Small intestine (tissue), 7 donors: ENCODE results near the gene IFIT1. TPM values are rescaled to one million over a fixed set of nuclear protein-coding genes. Genes with fewer than 3 reads are reported as not detected.
A peak's percentile ranks its signal among the peaks of the same experiment; 100 is the strongest.
"Not testable (repeated sequence)": the region's sequence is repeated elsewhere in the genome, so short reads cannot be mapped to it uniquely, and the experiment has no call there.

Source experiments
- DNase-seq, 2 donors: peaks; one replicate each; pipeline versions ENCODE4 v3.0.0 to v3.0.0-alpha.2; 2013
- FAIRE-seq: peaks from 2 replicates; lab custom pipeline; 2012; peaks lifted over from hg19 to GRCh38; lab: Jason Lieb, UNC
- H3K27ac ChIP-seq, 3 donors: one replicate each; pipeline ENCODE4 v1.5.1; 2013; ENCODE audit warnings: low read length in 2 of 3, mild to moderate bottlenecking in 2 of 3, control low read depth in 1 of 3, inconsistent platforms in 1 of 3, low read depth in 1 of 3, moderate library complexity in 1 of 3
- H3K27me3 ChIP-seq, 3 donors: one replicate each; pipeline ENCODE4 v1.6.1; 2013; ENCODE audit warnings: low read length in 3 of 3, inconsistent platforms in 1 of 3; ENCODE audit not compliant: control insufficient read depth in 3 of 3, insufficient read depth in 3 of 3
- H3K36me3 ChIP-seq, 3 donors: one replicate each; pipeline ENCODE4 v1.6.1; 2013; ENCODE audit warnings: low read length in 3 of 3, inconsistent platforms in 1 of 3, low read depth in 1 of 3, mild to moderate bottlenecking in 1 of 3, moderate library complexity in 1 of 3; ENCODE audit not compliant: control insufficient read depth in 3 of 3, insufficient read depth in 2 of 3
- H3K4me1 ChIP-seq, 3 donors: one replicate each; pipeline ENCODE4 v1.6.1; 2013; ENCODE audit warnings: low read length in 2 of 3, inconsistent platforms in 1 of 3, low read depth in 1 of 3, mild to moderate bottlenecking in 1 of 3, moderate library complexity in 1 of 3; ENCODE audit not compliant: control insufficient read depth in 3 of 3, insufficient read depth in 2 of 3
- H3K4me3 ChIP-seq, 3 donors: one replicate each; pipeline ENCODE4 v1.5.1; 2013; ENCODE audit warnings: low read length in 3 of 3, control low read depth in 1 of 3, inconsistent platforms in 1 of 3, low read depth in 1 of 3, mild to moderate bottlenecking in 1 of 3, moderate library complexity in 1 of 3
- H3K9me3 ChIP-seq, 2 donors: one replicate each; pipeline ENCODE4 v1.6.1; 2013; ENCODE audit warnings: low read depth in 1 of 2, low read length in 1 of 2; ENCODE audit not compliant: control insufficient read depth in 2 of 2, insufficient read depth in 1 of 2
- WGBS, 3 donors: extraction: QIAGEN DNeasy Blood & Tissue Kit; methylation state at CpG; one replicate each; pipeline ENCODE4 v1.1.7; 2013; 5-methylcytosine and 5-hydroxymethylcytosine counted together
- polyA plus RNA-seq, 4 donors: library from polyadenylated mRNA; stranded (reverse) in 3 of 4; unstranded in 1 of 4; fragments of 200-250 nt in 3 of 4; fragments of 120-200 nt in 1 of 4; gene quantifications; one replicate each; pipeline versions ENCODE4 v1.2.1 to v1.2.3, GENCODE V29; 2013
- donor health status: healthy with polysubstance abuse.
- donor health status: control.
- donor health status: control.
- donor health status: Bipolar disorder and iron deficiency.
- donor health status: healthy.

IFIT1 gene
- polyA plus RNA-seq, 4 donors, result 1.4 to 7.5 (median 3.1) TPM

GRCh38 chr10:89398003-89398749 is 5.8 kb downstream of the IFIT1 start:
- H3K36me3 ChIP-seq, result peaks cover 0 to 2% (median 0%) of the 10 kb centered on the region in 3 donors
- H3K27ac ChIP-seq, result no peak overlapping the region
- DNase-seq (peak in 1 of 2 donors; percentile 56), FAIRE-seq (no peak)
- 51 to 63% (median 60%) methylated on average over 5 of the region's 5 CpGs for WGBS, 3 donors
- H3K9me3 ChIP-seq, result no peaks in the 10 kb centered on the region
- H3K4me1 ChIP-seq, result no peaks in the 10 kb centered on the region
- H3K27me3 ChIP-seq, result no peaks in the 10 kb centered on the region
- H3K4me3 ChIP-seq, result no peak overlapping the region

GRCh38 chr10:89399956-89400355 is 7.5 kb downstream of the IFIT1 start:
- WGBS, 3 donors, result 83 to 91% (median 88%) methylated on average over 1 of the region's 1 CpG
- H3K27ac ChIP-seq, result no peak overlapping the region
- H3K27me3 ChIP-seq, result no peaks in the 10 kb centered on the region
- H3K4me3 ChIP-seq, result no peak overlapping the region
- no peaks in the 10 kb centered on the region for H3K4me1 ChIP-seq
- no peaks in the 10 kb centered on the region for H3K9me3 ChIP-seq
- no peak for DNase-seq
- peaks cover 0 to 3% (median 2%) of the 10 kb centered on the region in 3 donors for H3K36me3 ChIP-seq
- FAIRE-seq, result no peak

- no peaks in the 10 kb centered on the region for H3K4me1 ChIP-seq
- DNase-seq (no peak), FAIRE-seq (no peak)
- H3K27me3 ChIP-seq, result no peaks in the 10 kb centered on the region
- peaks cover 0 to 4% (median 3%) of the 10 kb centered on the region in 3 donors for H3K36me3 ChIP-seq
- no peak overlapping the region for H3K4me3 ChIP-seq
- 88 to 93% (median 91%) methylated on average over 2 of the region's 2 CpGs for WGBS, 3 donors
- H3K9me3 ChIP-seq, result no peaks in the 10 kb centered on the region
- H3K27ac ChIP-seq, result no peak overlapping the region
Measured at GRCh38 chr10:89403043-89403442, 10.6 kb downstream of the IFIT1 start.

GRCh38 chr10:89404104-89405047 is 12.0 kb downstream of the IFIT1 start:
- H3K27ac ChIP-seq, result no peak overlapping the region
- FAIRE-seq, result no peak
- no peaks in the 10 kb centered on the region for H3K4me1 ChIP-seq
- no peak for DNase-seq
- H3K4me3 ChIP-seq, result no peak overlapping the region
- WGBS, 3 donors, result 77 to 90% (median 89%) methylated on average over 11 of the region's 11 CpGs
- H3K36me3 ChIP-seq, result peaks cover 0 to 4% (median 3%) of the 10 kb centered on the region in 3 donors
- H3K27me3 ChIP-seq, result no peaks in the 10 kb centered on the region
- no peaks in the 10 kb centered on the region for H3K9me3 ChIP-seq

GRCh38 chr10:89406178-89406577 is 13.8 kb downstream of the IFIT1 start:
- not testable (repeated sequence) for H3K27me3 ChIP-seq, H3K27ac ChIP-seq, FAIRE-seq, H3K9me3 ChIP-seq, H3K4me1 ChIP-seq, H3K4me3 ChIP-seq, H3K36me3 ChIP-seq, DNase-seq
- 94 to 98% (median 97%) methylated on average over 9 of the region's 9 CpGs for WGBS, 3 donors

- FAIRE-seq, H3K4me1 ChIP-seq, DNase-seq, H3K4me3 ChIP-seq, H3K27ac ChIP-seq, H3K27me3 ChIP-seq, H3K36me3 ChIP-seq, H3K9me3 ChIP-seq: not testable (repeated sequence)
- 96 to 100% (median 97%) methylated on average over 3 of the region's 3 CpGs for WGBS, 3 donors
Measured at GRCh38 chr10:89407792-89408191, 15.4 kb downstream of the IFIT1 start.

- not testable (repeated sequence) for H3K36me3 ChIP-seq, H3K27me3 ChIP-seq, FAIRE-seq, H3K27ac ChIP-seq, DNase-seq, H3K9me3 ChIP-seq, H3K4me1 ChIP-seq, H3K4me3 ChIP-seq
- WGBS, 3 donors, result 94 to 96% (median 96%) methylated on average over 5 of the region's 5 CpGs
Measured at GRCh38 chr10:89409282-89409681, 16.9 kb downstream of the IFIT1 start.

- FAIRE-seq, result not testable (repeated sequence)
Measured at GRCh38 chr10:89410551-89410950, 18.1 kb downstream of the IFIT1 start.

More at GRCh38 chr10:89410551-89410950, 18.1 kb downstream of the IFIT1 start:
- 77 to 91% (median 86%) methylated on average over 5 of the region's 5 CpGs for whole genome bisulfite sequencing, 3 donors
- H3K4me3 ChIP-seq, DNase-seq, H3K36me3 ChIP-seq, H3K9me3 ChIP-seq, H3K4me1 ChIP-seq, H3K27me3 ChIP-seq, H3K27ac ChIP-seq: not testable (repeated sequence)
